ENCODE results near the gene MAFG.

MAFG gene

GRCh38 chr17:81889602-81890001, 37.9 kb downstream of the MAFG start:
- no peak for DNase-seq

GRCh38 chr17:81888988-81889595, 38.4 kb downstream of the MAFG start:
- no peak for DNase-seq

- DNase-seq, result no peak
Measured at GRCh38 chr17:81888105-81888987, 39.2 kb downstream of the MAFG start.

- no peak for DNase-seq
Measured at GRCh38 chr17:81885869-81886548, 41.5 kb downstream of the MAFG start.

- no peak for DNase-seq
Measured at GRCh38 chr17:81885454-81885853, 42.1 kb downstream of the MAFG start.

- no peak for DNase-seq
Measured at GRCh38 chr17:81884968-81885367, 42.6 kb downstream of the MAFG start.

GRCh38 chr17:81884520-81884919, 43.0 kb downstream of the MAFG start:
- no peak for DNase-seq

- no peak for DNase-seq
Measured at GRCh38 chr17:81879121-81879520, 48.4 kb downstream of the MAFG start.

- no peak for DNase-seq
Measured at GRCh38 chr17:81878294-81878693, 49.2 kb downstream of the MAFG start.

GRCh38 chr17:81877569-81877968, 50.0 kb downstream of the MAFG start:
- DNase-seq, result no peak

- DNase-seq, result peak; percentile 88
Measured at GRCh38 chr17:81871387-81872230, 55.9 kb downstream of the MAFG start.

- no peak for DNase-seq
Measured at GRCh38 chr17:81870981-81871386, 56.6 kb downstream of the MAFG start, which contains the start of gene ARHGDIA. Gene ARHGDIA, minus strand, starts transcription at chr17:81871337. Its CDS starts 1,407 bp downstream, at chr17:81869930.

GRCh38 chr17:81870131-81870980, 57.2 kb downstream of the MAFG start:
- DNase-seq, result no peak

- DNase-seq, result no peak
Measured at GRCh38 chr17:81869221-81870130, 58.1 kb downstream of the MAFG start.

GRCh38 chr17:81868674-81869220, 58.8 kb downstream of the MAFG start:
- DNase-seq, result no peak
